ENCODE results near the gene TMPRSS11E.

TMPRSS11E gene

GRCh38 chr4:68432320-68432719 is 14.9 kb upstream of the TMPRSS11E start:
- Histone ChIP-seq H3K9me3 (ENCODE audit: insufficient read depth, low read depth, low read length) (no peaks in the 10 kb centered on the region), H3F3A (ENCODE audit: low read depth) (no peaks in the 10 kb centered on the region)
- TF ChIP-seq, protein P1, sequence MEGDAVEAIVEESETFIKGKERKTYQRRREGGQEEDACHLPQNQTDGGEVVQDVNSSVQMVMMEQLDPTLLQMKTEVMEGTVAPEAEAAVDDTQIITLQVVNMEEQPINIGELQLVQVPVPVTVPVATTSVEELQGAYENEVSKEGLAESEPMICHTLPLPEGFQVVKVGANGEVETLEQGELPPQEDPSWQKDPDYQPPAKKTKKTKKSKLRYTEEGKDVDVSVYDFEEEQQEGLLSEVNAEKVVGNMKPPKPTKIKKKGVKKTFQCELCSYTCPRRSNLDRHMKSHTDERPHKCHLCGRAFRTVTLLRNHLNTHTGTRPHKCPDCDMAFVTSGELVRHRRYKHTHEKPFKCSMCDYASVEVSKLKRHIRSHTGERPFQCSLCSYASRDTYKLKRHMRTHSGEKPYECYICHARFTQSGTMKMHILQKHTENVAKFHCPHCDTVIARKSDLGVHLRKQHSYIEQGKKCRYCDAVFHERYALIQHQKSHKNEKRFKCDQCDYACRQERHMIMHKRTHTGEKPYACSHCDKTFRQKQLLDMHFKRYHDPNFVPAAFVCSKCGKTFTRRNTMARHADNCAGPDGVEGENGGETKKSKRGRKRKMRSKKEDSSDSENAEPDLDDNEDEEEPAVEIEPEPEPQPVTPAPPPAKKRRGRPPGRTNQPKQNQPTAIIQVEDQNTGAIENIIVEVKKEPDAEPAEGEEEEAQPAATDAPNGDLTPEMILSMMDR (conservative IDR thresholded peaks at IDR 0.05; ENCODE audit: low read length) = no peak
- no peak for TF ChIP-seq EZH2phosphoT487 (IDR thresholded peaks at IDR 0.05; ENCODE audit: borderline replicate concordance)

DNA sequence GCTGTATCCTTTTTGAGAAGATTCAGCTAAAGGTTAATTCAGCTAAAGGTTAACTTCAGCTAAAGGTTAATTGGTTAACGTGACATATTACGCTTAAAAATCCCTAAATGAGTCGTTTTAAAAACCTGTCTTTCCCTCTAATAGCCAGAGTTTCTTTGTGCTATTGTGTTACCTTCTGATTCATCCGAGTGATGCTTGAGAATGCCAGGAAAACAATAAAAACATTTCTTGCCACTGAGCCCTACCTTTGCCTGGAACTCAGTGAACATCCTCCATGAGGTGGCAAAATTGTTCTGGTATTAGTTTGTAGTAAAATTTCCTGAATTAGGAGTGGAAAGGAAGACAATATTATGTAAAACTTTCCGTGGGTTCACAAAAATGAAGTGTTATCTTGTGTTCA is 13.7 kb upstream of the TMPRSS11E start:
- no peaks in the 10 kb centered on the region for H4K20me1 ChIP-seq (ENCODE audit: insufficient read depth, low read length, poor library complexity, severe bottlenecking)
- H3K4me2 ChIP-seq (ENCODE audit: low read depth, low read length, poor library complexity, severe bottlenecking) = no peak overlapping the region
- TF ChIP-seq EZH2phosphoT487 (IDR thresholded peaks at IDR 0.05; ENCODE audit: borderline replicate concordance) = no peak
- no peaks in the 10 kb centered on the region for H3K79me2 ChIP-seq (ENCODE audit: insufficient read depth, low read length)
- peaks cover 11% of the 10 kb centered on the region for H3K4me1 ChIP-seq (ENCODE audit: insufficient read depth, low read length, poor library complexity, severe bottlenecking)
- no peaks in the 10 kb centered on the region for H3K36me3 ChIP-seq (ENCODE audit: insufficient read depth, low read length)
- H3K27me3 ChIP-seq (ENCODE audit: insufficient read depth, low read length, poor library complexity, severe bottlenecking) = no peaks in the 10 kb centered on the region
- H3F3A ChIP-seq (ENCODE audit: low read depth) = no peaks in the 10 kb centered on the region
- no peak overlapping the region for H3K4me3 ChIP-seq (ENCODE audit: low read length, poor library complexity, severe bottlenecking)
- H3K9me2 ChIP-seq (replicated peaks; ENCODE audit: low read depth, low read length) = no peaks in the 10 kb centered on the region
- H3K9me3 ChIP-seq (ENCODE audit: insufficient read depth, low read depth, low read length) = no peaks in the 10 kb centered on the region
- no peak overlapping the region for H3K9ac ChIP-seq (ENCODE audit: low read depth, low read length, poor library complexity, severe bottlenecking)
- no peak overlapping the region for H2AFZ ChIP-seq (ENCODE audit: low read length)

More at GRCh38 chr4:68432320-68432719, 14.9 kb upstream of the TMPRSS11E start:
- Histone ChIP-seq H4K20me1 (ENCODE audit: insufficient read depth, low read length, poor library complexity, severe bottlenecking) (no peaks in the 10 kb centered on the region), H3K4me3 (ENCODE audit: low read length, poor library complexity, severe bottlenecking) (no peak overlapping the region), H3K9ac (ENCODE audit: low read depth, low read length, poor library complexity, severe bottlenecking) (no peak overlapping the region), H3K4me1 (ENCODE audit: insufficient read depth, low read length, poor library complexity, severe bottlenecking) (peaks cover 11% of the 10 kb centered on the region), H3K9me2 (replicated peaks; ENCODE audit: low read depth, low read length) (no peaks in the 10 kb centered on the region), H3K27me3 (ENCODE audit: insufficient read depth, low read length, poor library complexity, severe bottlenecking) (no peaks in the 10 kb centered on the region), H3K36me3 (ENCODE audit: insufficient read depth, low read length) (no peaks in the 10 kb centered on the region), H3K4me2 (ENCODE audit: low read depth, low read length, poor library complexity, severe bottlenecking) (no peak overlapping the region), H2AFZ (ENCODE audit: low read length) (no peak overlapping the region), H3K79me2 (ENCODE audit: insufficient read depth, low read length) (no peaks in the 10 kb centered on the region)

DNA sequence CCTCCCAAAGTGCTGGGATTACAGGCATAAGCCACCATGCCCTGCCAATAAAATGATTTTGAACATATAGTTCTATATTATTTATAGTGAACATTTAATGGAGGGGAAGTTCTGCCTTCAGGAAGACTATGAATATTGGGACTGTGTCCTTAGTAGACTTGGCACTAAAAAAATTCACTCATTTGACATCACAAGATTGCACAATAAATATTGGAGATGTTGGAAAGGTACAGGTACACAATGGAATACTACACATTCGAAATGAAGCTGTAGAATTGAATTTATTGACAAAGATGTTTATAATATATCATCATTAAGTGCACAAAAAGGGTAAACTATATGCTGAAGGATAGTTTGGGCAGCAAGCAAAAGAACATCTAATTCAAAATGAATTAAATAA is 13.0 kb upstream of the TMPRSS11E start:
- Histone ChIP-seq H3K9me3 (ENCODE audit: insufficient read depth, low read depth, low read length) (no peaks in the 10 kb centered on the region), H3K4me1 (ENCODE audit: insufficient read depth, low read length, poor library complexity, severe bottlenecking) (peaks cover 15% of the 10 kb centered on the region), H3F3A (ENCODE audit: low read depth) (peaks cover 3% of the 10 kb centered on the region; the same call in 1 of the 2 replicates), H3K36me3 (ENCODE audit: insufficient read depth, low read length) (no peaks in the 10 kb centered on the region), H3K9ac (ENCODE audit: low read depth, low read length, poor library complexity, severe bottlenecking) (no peak overlapping the region), H3K4me2 (ENCODE audit: low read depth, low read length, poor library complexity, severe bottlenecking) (no peak overlapping the region), H2AFZ (ENCODE audit: low read length) (no peak overlapping the region), H3K27me3 (ENCODE audit: insufficient read depth, low read length, poor library complexity, severe bottlenecking) (no peaks in the 10 kb centered on the region), H3K9me2 (replicated peaks; ENCODE audit: low read depth, low read length) (no peaks in the 10 kb centered on the region), H3K79me2 (ENCODE audit: insufficient read depth, low read length) (no peaks in the 10 kb centered on the region), H3K4me3 (ENCODE audit: low read length, poor library complexity, severe bottlenecking) (no peak overlapping the region), H4K20me1 (ENCODE audit: insufficient read depth, low read length, poor library complexity, severe bottlenecking) (no peaks in the 10 kb centered on the region)
- no peak for TF ChIP-seq EZH2phosphoT487 (IDR thresholded peaks at IDR 0.05; ENCODE audit: borderline replicate concordance)
- TF ChIP-seq, protein P1 (conservative IDR thresholded peaks at IDR 0.05; ENCODE audit: low read length) = no peak

- H3K4me1 ChIP-seq (ENCODE audit: insufficient read depth, low read length, poor library complexity, severe bottlenecking) = peaks cover 18% of the 10 kb centered on the region
- TF ChIP-seq, protein P1 (conservative IDR thresholded peaks at IDR 0.05; ENCODE audit: low read length) = no peak
- no peak for TF ChIP-seq EZH2phosphoT487 (IDR thresholded peaks at IDR 0.05; ENCODE audit: borderline replicate concordance)
- H3K9me3 ChIP-seq (ENCODE audit: insufficient read depth, low read depth, low read length) = no peaks in the 10 kb centered on the region
Measured at GRCh38 chr4:68434836-68435235, 12.4 kb upstream of the TMPRSS11E start.

More at GRCh38 chr4:68434836-68435235, 12.4 kb upstream of the TMPRSS11E start:
- Histone ChIP-seq H3K27me3 (ENCODE audit: insufficient read depth, low read length, poor library complexity, severe bottlenecking) (no peaks in the 10 kb centered on the region), H3F3A (ENCODE audit: low read depth) (peaks cover 4% of the 10 kb centered on the region; the same call in 1 of the 2 replicates), H3K79me2 (ENCODE audit: insufficient read depth, low read length) (no peaks in the 10 kb centered on the region), H3K4me2 (ENCODE audit: low read depth, low read length, poor library complexity, severe bottlenecking) (no peak overlapping the region), H2AFZ (ENCODE audit: low read length) (no peak overlapping the region), H3K36me3 (ENCODE audit: insufficient read depth, low read length) (no peaks in the 10 kb centered on the region), H3K9ac (ENCODE audit: low read depth, low read length, poor library complexity, severe bottlenecking) (no peak overlapping the region), H3K4me3 (ENCODE audit: low read length, poor library complexity, severe bottlenecking) (no peak overlapping the region), H4K20me1 (ENCODE audit: insufficient read depth, low read length, poor library complexity, severe bottlenecking) (no peaks in the 10 kb centered on the region), H3K9me2 (replicated peaks; ENCODE audit: low read depth, low read length) (no peaks in the 10 kb centered on the region)
